PC-9 (cell line): ENCODE results near the gene NAALADL1. TPM values are rescaled to one million over a fixed set of nuclear protein-coding genes. Genes with fewer than 3 reads are reported as not detected.

Source experiments
- BruUV-seq: library from RNA; stranded (reverse); fragments of 400-500 nt; replicated peaks from 2 replicates; lab custom pipeline; 2021; lab: Mats Ljungman, UMichigan
- CTCF ChIA-PET: fragments of 300-600 bp; sonication (Branson Sonifier 250); formaldehyde crosslinking; loops from one replicate; lab custom pipeline; 2022; ENCODE audit warnings: antibody characterized with exemption; lab: Charles Lee
- POLR2A ChIA-PET: fragments of 300-600 bp; sonication (Branson Sonifier 250); formaldehyde crosslinking; loops from one replicate; lab custom pipeline; 2022; ENCODE audit warnings: antibody characterized with exemption; ENCODE audit not compliant: unreplicated experiment; lab: Charles Lee
- DNase-seq, 2 experiments: peaks; one replicate each; pipeline versions ENCODE4 v3.0.0 to v3.0.0-alpha.2; 2015 to 2022; ENCODE audit warnings: mixed read lengths in 1 of 2
- H2AFZ ChIP-seq: fragments of 200-600 bp; sonication (generic); 2 replicates; pipeline ENCODE4 v1.8.1; 2017; ENCODE audit warnings: antibody characterized with exemption
- H3F3A ChIP-seq: fragments of 200-600 bp; sonication (generic); 2 replicates; pipeline ENCODE4 v1.8.1; 2017; ENCODE audit warnings: antibody characterized with exemption, mild to moderate bottlenecking, low read depth; ENCODE audit not compliant: insufficient read depth
- H3K27ac ChIP-seq: fragments of 200-600 bp; sonication (generic); 2 replicates; pipeline ENCODE4 v1.6.1; 2016; ENCODE audit warnings: mixed run types
- H3K27me3 ChIP-seq: fragments of 200-600 bp; sonication (generic); 2 replicates; pipeline ENCODE4 v1.6.1; 2016; ENCODE audit warnings: low read depth, mixed run types; ENCODE audit not compliant: insufficient read depth
- H3K36me3 ChIP-seq: fragments of 200-600 bp; sonication (generic); 2 replicates; pipeline ENCODE4 v1.6.1; 2016; ENCODE audit warnings: low read depth, mixed run types
- H3K4me1 ChIP-seq: fragments of 200-600 bp; sonication (generic); replicated peaks from 2 replicates; pipeline ENCODE4 v1.6.1; 2016; ENCODE audit warnings: mixed run types; ENCODE audit not compliant: insufficient read depth
- H3K4me2 ChIP-seq: fragments of 200-600 bp; sonication (generic); 2 replicates; pipeline ENCODE4 v1.6.1; 2017; ENCODE audit warnings: mixed run types
- H3K4me3 ChIP-seq: fragments of 200-600 bp; sonication (generic); 2 replicates; pipeline ENCODE4 v1.6.1; 2016; ENCODE audit warnings: mixed run types
- H3K79me2 ChIP-seq: fragments of 200-600 bp; sonication (generic); 2 replicates; pipeline ENCODE4 v1.6.1; 2017; ENCODE audit warnings: low read depth, mixed run types
- H3K9me2 ChIP-seq: fragments of 200-600 bp; sonication (generic); 2 replicates; pipeline ENCODE4 v1.8.1; 2017; ENCODE audit warnings: mild to moderate bottlenecking; ENCODE audit not compliant: insufficient read depth
- H3K9me3 ChIP-seq: fragments of 200-600 bp; sonication (generic); 2 replicates; pipeline ENCODE4 v1.8.1; 2016; ENCODE audit warnings: low read depth; ENCODE audit not compliant: insufficient read depth
- H4K20me1 ChIP-seq: fragments of 200-600 bp; sonication (generic); 2 replicates; pipeline ENCODE4 v1.8.1; 2017; ENCODE audit not compliant: insufficient read depth
- CTCF ChIP-seq: fragments of 200-600 bp; sonication (generic); conservative IDR thresholded peaks from 2 replicates; pipeline ENCODE4 v1.6.1; 2017; ENCODE audit warnings: mixed run types, antibody characterized with exemption, mild to moderate bottlenecking, moderate library complexity
- EZH2 ChIP-seq: fragments of 200-600 bp; sonication (generic); IDR thresholded peaks from 2 replicates; pipeline ENCODE4 v1.8.0; 2017; ENCODE audit warnings: antibody characterized with exemption, low read depth
- intact Hi-C: fragments of 100-400 bp; cut with micrococcal nuclease; formaldehyde crosslinking; loops from one replicate; pipeline ENCODE4 v1.10.0; 2022; ENCODE audit not compliant: unreplicated experiment
- microRNA-seq: library from miRNA; unstranded; fragments of <30 nt; microRNA quantifications from one replicate; pipeline ENCODE4 v1.2.0, GENCODE V29; 2021; ENCODE audit warnings: borderline number of aligned reads, borderline replicate concordance
- total RNA-seq: library from RNA; stranded (reverse); gene quantifications from 2 replicates; pipeline ENCODE4 v1.2.3, GENCODE V29; 2021

The NAALADL1 gene
- total RNA-seq, 1 experiment from 2014 or later, result not detected

DNA sequence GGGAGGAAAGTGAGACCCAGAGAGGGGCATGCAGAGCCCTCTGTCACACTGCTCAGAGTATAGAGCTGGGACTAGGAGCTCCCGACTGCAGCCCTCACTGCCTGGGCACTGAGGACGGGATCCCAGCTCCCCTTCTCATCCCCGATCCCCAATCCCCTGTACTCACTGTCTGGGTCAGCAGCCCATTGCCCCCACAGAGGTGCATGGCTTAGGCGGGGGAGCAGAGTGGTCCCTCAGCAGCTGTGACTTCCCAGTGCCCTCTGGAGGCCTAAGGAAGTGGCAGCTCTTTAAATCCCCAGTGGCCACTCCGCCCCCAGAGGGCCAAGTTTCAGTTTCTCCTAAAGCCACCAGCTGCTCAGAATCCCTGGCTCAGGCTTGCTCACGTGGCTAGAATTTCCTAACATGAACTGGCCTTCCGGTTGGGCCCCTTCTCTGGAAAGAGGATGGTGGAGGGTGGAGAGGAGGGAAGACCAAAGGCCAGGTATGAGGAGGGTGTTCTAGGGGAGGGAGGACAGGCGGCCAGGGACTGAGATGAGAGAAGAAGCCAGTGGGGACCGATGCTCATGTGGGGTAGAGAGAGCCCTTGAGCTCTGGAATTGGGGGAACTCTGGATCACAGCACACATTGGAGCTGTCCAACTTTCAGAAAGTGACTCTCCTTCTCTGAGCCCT is 61.5 kb downstream of the NAALADL1 start, which contains the start of gene BATF2:
BATF2 (minus strand) TSS at position 262 of the 671 bp plus-strand sequence; CDS start at position 205, 57 bp downstream.
- no peak within 1 kb of the TSS for H3K27ac ChIP-seq
- TF ChIP-seq CTCF, result peak; percentile 64; the same call in 1 of the 2 replicates
- TF ChIP-seq EZH2, result no peak
- no peaks in the 10 kb centered on the region for H3K9me3 ChIP-seq
- H3F3A ChIP-seq, result 0 out of 2 replicates have a peak, but pooled peaks cover 3% of the 10 kb centered on the region
- no peaks in the 10 kb centered on the region for H3K4me1 ChIP-seq
- POLR2A ChIA-PET, result interaction anchor here (0.6 to 1.3 kb wide), 5 partner anchors 11 to 78 kb away, joined by 4 to 8 read pairs (median 5); partner anchors contain the start of gene PPP2R5B
- no peaks in the 10 kb centered on the region for H3K9me2 ChIP-seq
- no peak within 1 kb of the TSS for H3K4me3 ChIP-seq
- no peaks in the 10 kb centered on the region for H3K36me3 ChIP-seq
- peak; percentile 62 to 66 for DNase-seq
- H4K20me1 ChIP-seq, result no peaks in the 10 kb centered on the region
- no TSS peak for BruUV-seq
- H3K4me2 ChIP-seq, result peak within 1 kb of the TSS; percentile 39; the same call in 1 of the 2 replicates
- CTCF ChIA-PET, result interaction anchor here (0.8 to 2.1 kb wide), 3 partner anchors 73 to 79 kb away, joined by 3 to 6 read pairs (median 5); partner anchors contain the start of gene PPP2R5B
- H2AFZ ChIP-seq, result peak within 1 kb of the TSS; percentile 25; the same call in 1 of the 2 replicates
- intact Hi-C loops, result no loop called here
- H3K79me2 ChIP-seq, result no peaks in the 10 kb centered on the region
- no peaks in the 10 kb centered on the region for H3K27me3 ChIP-seq

DNA sequence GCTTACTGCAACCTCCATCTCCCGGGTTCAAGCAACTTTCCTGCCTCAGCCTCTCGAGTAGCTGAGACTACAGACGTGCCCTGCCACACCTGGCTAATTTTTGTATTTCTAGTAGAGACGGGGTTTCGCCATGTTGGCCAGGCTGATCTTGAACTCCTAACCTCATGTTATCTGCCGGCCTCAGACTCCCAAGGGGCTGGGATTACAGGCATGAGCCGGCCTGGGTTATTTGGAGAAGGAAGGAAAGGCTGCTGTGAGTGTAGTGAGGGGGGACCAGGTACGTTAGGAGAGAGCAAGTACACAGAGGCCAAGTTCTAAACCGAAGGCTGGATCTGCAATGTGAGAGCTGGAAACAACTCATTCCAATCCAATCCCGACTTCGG is 62.0 kb downstream of the NAALADL1 start:
- POLR2A ChIA-PET, result interaction anchor here (0.6 to 0.7 kb wide), 4 partner anchors 11 to 77 kb away, joined by 4 to 8 read pairs (median 5); no protein-coding TSS in a partner anchor
- Histone ChIP-seq H2AFZ (peak overlapping the region; percentile 25; the same call in 1 of the 2 replicates), H3K9me2 (no peaks in the 10 kb centered on the region), H3K4me1 (no peaks in the 10 kb centered on the region), H3K4me3 (no peak overlapping the region), H3K27ac (no peak overlapping the region), H3K9me3 (no peaks in the 10 kb centered on the region), H3K4me2 (peak overlapping the region; percentile 39; the same call in 1 of the 2 replicates), H3F3A (0 out of 2 replicates have a peak, but pooled peaks cover 3% of the 10 kb centered on the region), H3K27me3 (no peaks in the 10 kb centered on the region), H3K79me2 (no peaks in the 10 kb centered on the region), H4K20me1 (no peaks in the 10 kb centered on the region), H3K36me3 (no peaks in the 10 kb centered on the region)
- BruUV-seq, result no TSS peak
- CTCF ChIA-PET, result interaction anchor here (1.2 to 2.1 kb wide), 2 partner anchors 72 to 77 kb away, joined by 5 to 6 read pairs; partner anchors contain the start of gene PPP2R5B
- no peak for DNase-seq
- intact Hi-C loops, result no loop called here
- TF ChIP-seq CTCF (no peak), EZH2 (no peak)

Small RNA genes lying within 50 kb of the gene (microRNA-seq; reads per million reads assigned to microRNA genes)
- gene MIR6879, result not detected

Other genes starting within 250 kb of the NAALADL1 start
- gene MEN1, start 248.0 kb downstream of the NAALADL1 start, total RNA-seq, result 48.7 and 61.6 TPM in 2 replicates
- 31.3 and 33.8 TPM in 2 replicates for gene CDC42BPG, start 213.9 kb downstream of the NAALADL1 start, total RNA-seq
- gene EHD1, start 179.9 kb downstream of the NAALADL1 start, total RNA-seq, result 110 and 134 TPM in 2 replicates
- 48.2 and 53.2 TPM in 2 replicates for gene ATG2A, start 141.3 kb downstream of the NAALADL1 start, total RNA-seq
- gene PPP2R5B, start 133.9 kb downstream of the NAALADL1 start, total RNA-seq, result 13.7 and 13.9 TPM in 2 replicates
- gene GPHA2, start 122.7 kb downstream of the NAALADL1 start, total RNA-seq, result 1.0 and 2.1 TPM in 2 replicates
- 4.5 and 7.1 TPM in 2 replicates for gene MAJIN, start 86.4 kb downstream of the NAALADL1 start, total RNA-seq
- 0.46 and 1.2 TPM in 2 replicates for gene BATF2, start 61.6 kb downstream of the NAALADL1 start, total RNA-seq
- 97.5 and 106 TPM in 2 replicates for gene ARL2, start 44.4 kb downstream of the NAALADL1 start, total RNA-seq
- 38.2 and 40.6 TPM in 2 replicates for gene SNX15, start 31.1 kb downstream of the NAALADL1 start, total RNA-seq
- gene SAC3D1, start 17.3 kb downstream of the NAALADL1 start, total RNA-seq, result 33.9 and 48.0 TPM in 2 replicates
- gene CDCA5, start 25.5 kb upstream of the NAALADL1 start, total RNA-seq, result 86.4 and 97.8 TPM in 2 replicates
- 63.6 and 68.2 TPM in 2 replicates for gene ZFPL1, start 25.7 kb upstream of the NAALADL1 start, total RNA-seq
- 113 and 279 TPM in 2 replicates for gene VPS51, start 37.7 kb upstream of the NAALADL1 start, total RNA-seq
- gene TM7SF2, start 53.3 kb upstream of the NAALADL1 start, total RNA-seq, result 49.5 and 72.3 TPM in 2 replicates
- gene ZNHIT2, start 59.1 kb upstream of the NAALADL1 start, total RNA-seq, result 13.7 and 22.3 TPM in 2 replicates
- 973 and 1,165 TPM in 2 replicates for gene FAU, start 63.6 kb upstream of the NAALADL1 start, total RNA-seq
- 84.5 and 95.0 TPM in 2 replicates for gene MRPL49, start 63.8 kb upstream of the NAALADL1 start, total RNA-seq
- gene SYVN1, start 76.0 kb upstream of the NAALADL1 start, total RNA-seq, result 40.9 and 51.5 TPM in 2 replicates
- not detected in 2 replicates for gene SPDYC, start 111.7 kb upstream of the NAALADL1 start, total RNA-seq
- 502 and 559 TPM in 2 replicates for gene CAPN1, start 123.4 kb upstream of the NAALADL1 start, total RNA-seq
- gene POLA2, start 203.4 kb upstream of the NAALADL1 start, total RNA-seq, result 37.1 and 39.3 TPM in 2 replicates